GM19328 (cell line): ENCODE data around the gene TBC1D2B.
A peak's percentile ranks its signal among the peaks of the same experiment; 100 is the strongest.

ENCODE experiments used
- ATAC-seq: cut with Tn5 transposase; IDR thresholded peaks from one replicate; pipeline ENCODE4 v1.9.1; 2021; ENCODE audit warnings: mild to moderate bottlenecking, moderate library complexity; ENCODE audit not compliant: unreplicated experiment

The TBC1D2B gene

GRCh38 chr15:78055919-78056713, 21.4 kb downstream of the TBC1D2B start:
- ATAC-seq = no peak

- no peak for ATAC-seq
Measured at GRCh38 chr15:78054966-78055365, 22.5 kb downstream of the TBC1D2B start.

GRCh38 chr15:78054518-78054917, 23.0 kb downstream of the TBC1D2B start:
- ATAC-seq = no peak

- no peak for ATAC-seq
Measured at GRCh38 chr15:78052545-78052944, 25.0 kb downstream of the TBC1D2B start.

- no peak for ATAC-seq
Measured at GRCh38 chr15:78052001-78052401, 25.5 kb downstream of the TBC1D2B start.

GRCh38 chr15:78051596-78051995, 25.9 kb downstream of the TBC1D2B start:
- no peak for ATAC-seq

GRCh38 chr15:78050826-78051225, 26.7 kb downstream of the TBC1D2B start:
- ATAC-seq = no peak

GRCh38 chr15:78050441-78050809, 27.1 kb downstream of the TBC1D2B start:
- peak; percentile 11 for ATAC-seq

GRCh38 chr15:78049691-78050440, 27.6 kb downstream of the TBC1D2B start:
- ATAC-seq = peak; percentile 81

GRCh38 chr15:78048628-78048920, 28.9 kb downstream of the TBC1D2B start:
- no peak for ATAC-seq

- ATAC-seq = no peak
Measured at GRCh38 chr15:78047761-78048627, 29.5 kb downstream of the TBC1D2B start.

- ATAC-seq = no peak
Measured at GRCh38 chr15:78046796-78047341, 30.6 kb downstream of the TBC1D2B start.

- ATAC-seq = no peak
Measured at GRCh38 chr15:78045189-78045588, 32.3 kb downstream of the TBC1D2B start.

GRCh38 chr15:78044407-78045155, 32.9 kb downstream of the TBC1D2B start:
- no peak for ATAC-seq

- ATAC-seq = no peak
Measured at GRCh38 chr15:78041946-78042345, 35.6 kb downstream of the TBC1D2B start.

- ATAC-seq = no peak
Measured at GRCh38 chr15:78040653-78041244, 36.8 kb downstream of the TBC1D2B start.

- ATAC-seq = no peak
Measured at GRCh38 chr15:78038585-78039247, 38.8 kb downstream of the TBC1D2B start.

- no peak for ATAC-seq
Measured at GRCh38 chr15:78037779-78038305, 39.7 kb downstream of the TBC1D2B start.

- no peak for ATAC-seq
Measured at GRCh38 chr15:78037328-78037727, 40.2 kb downstream of the TBC1D2B start.
